HL-60 (cell line): ENCODE measurements around the gene TGM1.

Experiments used
- DNase-seq, 2 experiments: peaks; one replicate each; pipeline ENCODE4 v3.0.0-alpha.2; 2010 to 2020; ENCODE audit warnings: low read depth in 1 of 2, low spot score in 1 of 2
- H3K27ac ChIP-seq: fragments of 250-450 bp; sonication (Bioruptor Pico); replicated peaks from 2 replicates; pipeline ENCODE4 v1.5.1; 2020; ENCODE audit warnings: mild to moderate bottlenecking, moderate library complexity
- H3K27me3 ChIP-seq: fragments of 250-450 bp; sonication (Bioruptor Pico); 2 replicates; pipeline ENCODE4 v1.5.1; 2021; ENCODE audit warnings: mild to moderate bottlenecking, moderate library complexity; ENCODE audit not compliant: insufficient read depth, poor library complexity, severe bottlenecking
- H3K4me3 ChIP-seq: replicated peaks from 2 replicates; pipeline ENCODE4 v1.5.1; 2011; ENCODE audit warnings: mild to moderate bottlenecking, control low read depth, low read length; ENCODE audit not compliant: insufficient read depth
- CTCF ChIP-seq: IDR thresholded peaks from one replicate; pipeline ENCODE4 v1.5.1; 2011; ENCODE audit warnings: low read length, control low read depth, inconsistent platforms; ENCODE audit not compliant: insufficient read depth
- GABPA ChIP-seq: IDR thresholded peaks from 2 replicates; pipeline ENCODE4 v1.6.1; 2012; ENCODE audit warnings: low read depth
- POLR2AphosphoS5 ChIP-seq: IDR thresholded peaks from 2 replicates; pipeline ENCODE4 v1.6.1; 2012; ENCODE audit warnings: low read depth
- SPI1 ChIP-seq: IDR thresholded peaks from 2 replicates; pipeline ENCODE4 v1.6.1; 2012; ENCODE audit warnings: low read depth, mild to moderate bottlenecking, borderline replicate concordance
- TF ChIP-seq, protein P1 (sequence below): IDR thresholded peaks from 2 replicates; pipeline ENCODE4 v1.6.1; 2012; ENCODE audit warnings: low read depth; ENCODE audit not compliant: insufficient replicate concordance

Gene TGM1

DNA sequence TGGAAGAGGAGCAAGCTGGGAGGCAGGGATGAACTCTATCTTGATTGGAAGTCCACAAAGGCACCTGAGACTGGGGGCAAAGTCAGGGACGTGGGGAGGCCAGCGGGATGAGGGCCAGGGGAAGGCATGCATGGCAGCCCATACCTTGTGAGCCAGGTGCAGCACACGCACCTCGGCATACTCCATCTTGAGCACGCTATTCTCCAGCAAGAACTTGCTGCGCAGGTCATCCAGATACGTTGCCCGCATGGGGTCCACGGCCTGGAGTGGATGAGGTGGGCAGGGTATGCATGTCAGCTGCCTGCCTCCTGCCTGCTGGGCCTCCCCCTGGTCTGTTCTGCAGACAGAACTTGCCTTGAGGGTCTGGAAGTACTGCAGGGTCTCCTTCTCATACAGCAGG is 4.5 kb upstream of the TGM1 start:
- no peaks in the 10 kb centered on the region for H3K27me3 ChIP-seq
- TF ChIP-seq, protein P1, sequence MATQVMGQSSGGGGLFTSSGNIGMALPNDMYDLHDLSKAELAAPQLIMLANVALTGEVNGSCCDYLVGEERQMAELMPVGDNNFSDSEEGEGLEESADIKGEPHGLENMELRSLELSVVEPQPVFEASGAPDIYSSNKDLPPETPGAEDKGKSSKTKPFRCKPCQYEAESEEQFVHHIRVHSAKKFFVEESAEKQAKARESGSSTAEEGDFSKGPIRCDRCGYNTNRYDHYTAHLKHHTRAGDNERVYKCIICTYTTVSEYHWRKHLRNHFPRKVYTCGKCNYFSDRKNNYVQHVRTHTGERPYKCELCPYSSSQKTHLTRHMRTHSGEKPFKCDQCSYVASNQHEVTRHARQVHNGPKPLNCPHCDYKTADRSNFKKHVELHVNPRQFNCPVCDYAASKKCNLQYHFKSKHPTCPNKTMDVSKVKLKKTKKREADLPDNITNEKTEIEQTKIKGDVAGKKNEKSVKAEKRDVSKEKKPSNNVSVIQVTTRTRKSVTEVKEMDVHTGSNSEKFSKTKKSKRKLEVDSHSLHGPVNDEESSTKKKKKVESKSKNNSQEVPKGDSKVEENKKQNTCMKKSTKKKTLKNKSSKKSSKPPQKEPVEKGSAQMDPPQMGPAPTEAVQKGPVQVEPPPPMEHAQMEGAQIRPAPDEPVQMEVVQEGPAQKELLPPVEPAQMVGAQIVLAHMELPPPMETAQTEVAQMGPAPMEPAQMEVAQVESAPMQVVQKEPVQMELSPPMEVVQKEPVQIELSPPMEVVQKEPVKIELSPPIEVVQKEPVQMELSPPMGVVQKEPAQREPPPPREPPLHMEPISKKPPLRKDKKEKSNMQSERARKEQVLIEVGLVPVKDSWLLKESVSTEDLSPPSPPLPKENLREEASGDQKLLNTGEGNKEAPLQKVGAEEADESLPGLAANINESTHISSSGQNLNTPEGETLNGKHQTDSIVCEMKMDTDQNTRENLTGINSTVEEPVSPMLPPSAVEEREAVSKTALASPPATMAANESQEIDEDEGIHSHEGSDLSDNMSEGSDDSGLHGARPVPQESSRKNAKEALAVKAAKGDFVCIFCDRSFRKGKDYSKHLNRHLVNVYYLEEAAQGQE: no peak
- DNase-seq: no peak
- no peak overlapping the region for H3K4me3 ChIP-seq
- H3K27ac ChIP-seq: no peak overlapping the region

DNA sequence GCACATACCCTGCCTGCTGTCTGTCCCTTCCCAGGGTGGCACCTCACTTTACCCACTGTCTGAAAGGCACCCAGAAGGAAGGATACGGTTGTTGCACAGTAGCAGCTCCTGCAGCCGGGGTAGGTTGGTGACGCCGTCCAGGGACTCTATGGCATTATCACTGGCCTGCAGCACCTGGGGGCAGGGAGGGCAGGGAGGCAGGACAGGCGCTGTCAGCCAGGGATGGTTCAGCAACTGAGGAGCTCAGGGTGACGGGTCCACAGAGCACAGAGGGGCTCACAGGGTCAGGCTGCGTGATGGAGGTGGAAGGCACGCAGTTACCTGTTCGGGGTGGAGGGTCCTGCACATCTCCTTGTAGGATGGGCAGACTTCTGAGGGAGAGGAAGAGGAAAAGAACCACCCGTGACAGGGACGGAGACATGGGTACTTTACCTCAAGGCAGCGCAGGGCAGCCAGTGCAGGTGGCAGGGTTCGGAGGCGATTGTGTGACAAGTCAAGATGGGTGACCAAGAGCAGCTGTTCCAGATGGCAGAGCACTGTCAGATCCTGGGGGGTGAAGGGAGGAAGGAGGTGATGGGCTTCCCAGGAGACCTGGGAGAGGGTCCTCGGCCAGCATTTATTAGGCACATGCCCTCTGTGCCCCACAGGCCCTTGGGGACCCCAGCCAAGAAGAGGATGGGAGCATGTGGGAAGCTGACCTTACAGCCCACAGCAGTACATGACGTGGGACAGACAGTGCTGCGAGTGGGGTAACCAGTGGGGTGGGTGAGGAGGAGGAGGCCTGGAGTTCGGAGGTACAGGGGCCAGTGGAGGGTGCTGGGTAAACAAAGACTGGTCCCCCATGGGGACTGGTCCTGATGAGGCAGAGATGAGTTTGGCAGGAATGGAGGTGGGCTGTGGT is 3.6 kb upstream of the TGM1 start:
- TF ChIP-seq CTCF (no peak), POLR2AphosphoS5 (no peak), SPI1 (no peak), GABPA (no peak)
- TF ChIP-seq, protein P1: no peak
- Histone ChIP-seq H3K27me3 (no peaks in the 10 kb centered on the region), H3K4me3 (no peak overlapping the region), H3K27ac (no peak overlapping the region)
- DNase-seq: no peak

DNA sequence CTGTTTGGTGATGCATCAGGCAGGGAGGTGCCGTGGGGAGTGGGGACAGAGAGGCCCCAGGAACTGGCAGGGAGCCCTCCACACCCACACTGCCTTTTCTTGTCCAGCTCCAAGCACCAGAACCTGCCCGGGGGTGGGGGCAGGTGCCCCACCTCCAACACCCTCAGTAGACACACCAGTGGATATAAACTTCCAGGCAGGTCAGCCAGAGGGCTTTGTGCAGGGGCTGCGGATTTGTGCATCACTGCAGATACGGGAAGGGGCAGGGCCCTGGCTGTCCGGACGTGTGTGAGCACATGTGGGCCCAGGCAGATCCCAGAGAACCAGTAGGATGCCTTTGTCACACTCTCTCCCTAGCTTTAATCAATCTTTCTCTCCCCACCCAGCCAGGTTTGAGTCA is 1.3 kb upstream of the TGM1 start:
- no peak for TF ChIP-seq SPI1
- no peak for TF ChIP-seq CTCF
- TF ChIP-seq POLR2AphosphoS5: no peak
- TF ChIP-seq, protein P1: no peak
- TF ChIP-seq GABPA: no peak
- Histone ChIP-seq H3K27ac (no peak overlapping the region), H3K4me3 (no peak overlapping the region), H3K27me3 (no peaks in the 10 kb centered on the region)
- DNase-seq: no peak
